Vagina (tissue), 2 donors: ENCODE data around the gene PTPRN2. TPM values are rescaled to one million over a fixed set of nuclear protein-coding genes. Genes with fewer than 3 reads are reported as not detected.

ENCODE experiments used
- DNase-seq, 2 donors: peaks; one replicate each; pipeline ENCODE4 v3.0.0-alpha.2; 2017; ENCODE audit errors: extremely low spot score in 2 of 2
- H3K27ac ChIP-seq: fragments of 200-600 bp; sonication (generic); one replicate; pipeline ENCODE4 v1.5.1; 2019
- H3K27me3 ChIP-seq: fragments of 200-600 bp; sonication (generic); one replicate; pipeline ENCODE4 v1.5.1; 2019
- H3K36me3 ChIP-seq, 2 donors: fragments of 200-600 bp; sonication (generic); one replicate each; pipeline ENCODE4 v1.5.1; 2017 to 2019
- H3K4me1 ChIP-seq: fragments of 200-600 bp; sonication (generic); one replicate; pipeline ENCODE4 v1.5.1; 2019
- H3K4me3 ChIP-seq, 2 donors: fragments of 200-600 bp; sonication (generic); 1 replicate in 1 of 2; 2 replicates in 1 of 2; pipeline ENCODE4 v1.5.1; 2016 to 2019
- H3K9me3 ChIP-seq: fragments of 200-600 bp; sonication (generic); one replicate; pipeline ENCODE4 v1.5.1; 2019
- POLR2A ChIP-seq, 2 donors: fragments of 450-650 bp; IDR thresholded peaks; one replicate each; pipeline ENCODE4 v1.6.1; 2017; ENCODE audit warnings: antibody characterized with exemption in 2 of 2, mild to moderate bottlenecking in 2 of 2, moderate library complexity in 2 of 2
- POLR2AphosphoS5 ChIP-seq, 2 donors: sonication (generic); formaldehyde crosslinking; IDR thresholded peaks; one replicate each; pipeline ENCODE4 v1.9.0; 2017; ENCODE audit warnings: antibody characterized with exemption in 2 of 2, mild to moderate bottlenecking in 2 of 2, low read depth in 1 of 2; ENCODE audit not compliant: insufficient read depth in 1 of 2
- intact Hi-C: fragments of 100-400 bp; cut with DNase I; formaldehyde crosslinking; loops from one replicate; pipeline ENCODE4 v1.15.1; 2023
- total RNA-seq: library from RNA; depleted of rRNA; stranded (reverse); fragments of >200 nt; gene quantifications from one replicate; pipeline ENCODE4 v1.2.3, GENCODE V29; 2016
- TF ChIP-seq, protein P1 (sequence below), 3 experiments: fragments of 450-650 bp in 2 of 3; fragments of 200-600 bp in 1 of 3; sonication (generic) in 1 of 3; IDR thresholded peaks; one replicate each; pipeline ENCODE4 v1.5.1; 2017 to 2019; ENCODE audit warnings: antibody characterized with exemption in 3 of 3, mild to moderate bottlenecking in 2 of 3, moderate library complexity in 2 of 3

Gene PTPRN2
- total RNA-seq, 1 donor from 2014 or later, result 7.4 TPM

DNA sequence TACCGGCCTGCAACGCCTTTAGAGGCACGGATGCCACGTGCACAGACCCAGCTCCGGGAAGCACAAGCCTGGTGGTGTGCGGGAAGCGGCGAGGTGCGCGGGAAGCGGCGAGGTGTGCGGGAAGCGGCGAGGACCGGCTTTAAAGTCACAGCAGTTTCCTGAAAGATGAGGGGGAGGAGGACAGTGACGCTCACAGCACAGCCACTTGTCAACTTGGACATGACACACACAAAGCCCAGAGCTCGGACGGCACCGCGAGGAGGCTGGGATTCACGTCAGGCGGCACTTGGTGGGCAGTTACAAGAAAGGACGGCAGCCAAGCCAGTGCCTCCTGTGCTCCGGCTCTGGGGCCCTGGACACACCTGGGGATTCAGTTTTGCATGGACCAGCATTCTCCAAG lies 724.9 kb downstream of the PTPRN2 start:
- no peaks in the 10 kb centered on the region for H3K27me3 ChIP-seq
- intact Hi-C loops, result no loop called here
- no peak for DNase-seq
- no peaks in the 10 kb centered on the region for H3K9me3 ChIP-seq
- no peak overlapping the region for H3K4me3 ChIP-seq
- no peaks in the 10 kb centered on the region for H3K4me1 ChIP-seq
- TF ChIP-seq POLR2AphosphoS5 (IDR thresholded peaks at IDR 0.05; ENCODE audit: insufficient read depth in 1 of 2, low read depth in 1 of 2) (no peak), POLR2A (IDR thresholded peaks at IDR 0.05) (no peak)
- TF ChIP-seq, protein P1, sequence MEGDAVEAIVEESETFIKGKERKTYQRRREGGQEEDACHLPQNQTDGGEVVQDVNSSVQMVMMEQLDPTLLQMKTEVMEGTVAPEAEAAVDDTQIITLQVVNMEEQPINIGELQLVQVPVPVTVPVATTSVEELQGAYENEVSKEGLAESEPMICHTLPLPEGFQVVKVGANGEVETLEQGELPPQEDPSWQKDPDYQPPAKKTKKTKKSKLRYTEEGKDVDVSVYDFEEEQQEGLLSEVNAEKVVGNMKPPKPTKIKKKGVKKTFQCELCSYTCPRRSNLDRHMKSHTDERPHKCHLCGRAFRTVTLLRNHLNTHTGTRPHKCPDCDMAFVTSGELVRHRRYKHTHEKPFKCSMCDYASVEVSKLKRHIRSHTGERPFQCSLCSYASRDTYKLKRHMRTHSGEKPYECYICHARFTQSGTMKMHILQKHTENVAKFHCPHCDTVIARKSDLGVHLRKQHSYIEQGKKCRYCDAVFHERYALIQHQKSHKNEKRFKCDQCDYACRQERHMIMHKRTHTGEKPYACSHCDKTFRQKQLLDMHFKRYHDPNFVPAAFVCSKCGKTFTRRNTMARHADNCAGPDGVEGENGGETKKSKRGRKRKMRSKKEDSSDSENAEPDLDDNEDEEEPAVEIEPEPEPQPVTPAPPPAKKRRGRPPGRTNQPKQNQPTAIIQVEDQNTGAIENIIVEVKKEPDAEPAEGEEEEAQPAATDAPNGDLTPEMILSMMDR (IDR thresholded peaks at IDR 0.05), result no peak
- no peak overlapping the region for H3K27ac ChIP-seq
- H3K36me3 ChIP-seq, result no peaks in the 10 kb centered on the region

DNA sequence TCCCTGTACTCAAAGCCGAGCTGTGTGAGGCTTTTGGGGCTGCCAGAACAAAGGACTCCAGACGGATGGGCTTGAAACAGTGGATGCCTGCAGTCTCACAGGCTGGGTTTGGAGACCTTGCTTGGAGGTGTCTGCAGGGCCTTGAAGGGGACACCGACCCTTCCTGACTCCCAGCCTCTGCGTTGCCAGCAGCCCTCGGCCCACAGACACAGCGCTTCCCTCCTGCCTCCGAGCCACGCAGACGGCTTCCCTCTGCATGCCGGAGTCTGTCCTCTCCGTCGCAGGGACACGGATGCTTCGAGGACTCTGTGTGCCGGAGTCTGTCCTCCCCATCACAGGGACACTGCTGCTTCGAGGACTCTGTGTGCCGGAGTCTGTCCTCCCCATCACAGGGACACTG lies 726.1 kb downstream of the PTPRN2 start:
- Histone ChIP-seq H3K36me3 (no peaks in the 10 kb centered on the region), H3K27me3 (no peaks in the 10 kb centered on the region), H3K27ac (no peak overlapping the region), H3K4me3 (no peak overlapping the region), H3K4me1 (no peaks in the 10 kb centered on the region), H3K9me3 (no peaks in the 10 kb centered on the region)
- DNase-seq, result no peak
- intact Hi-C loops, result no loop called here
- TF ChIP-seq, protein P1 (IDR thresholded peaks at IDR 0.05), result no peak
- no peak for TF ChIP-seq POLR2A (IDR thresholded peaks at IDR 0.05)
- TF ChIP-seq POLR2AphosphoS5 (IDR thresholded peaks at IDR 0.05; ENCODE audit: insufficient read depth in 1 of 2, low read depth in 1 of 2), result no peak

DNA sequence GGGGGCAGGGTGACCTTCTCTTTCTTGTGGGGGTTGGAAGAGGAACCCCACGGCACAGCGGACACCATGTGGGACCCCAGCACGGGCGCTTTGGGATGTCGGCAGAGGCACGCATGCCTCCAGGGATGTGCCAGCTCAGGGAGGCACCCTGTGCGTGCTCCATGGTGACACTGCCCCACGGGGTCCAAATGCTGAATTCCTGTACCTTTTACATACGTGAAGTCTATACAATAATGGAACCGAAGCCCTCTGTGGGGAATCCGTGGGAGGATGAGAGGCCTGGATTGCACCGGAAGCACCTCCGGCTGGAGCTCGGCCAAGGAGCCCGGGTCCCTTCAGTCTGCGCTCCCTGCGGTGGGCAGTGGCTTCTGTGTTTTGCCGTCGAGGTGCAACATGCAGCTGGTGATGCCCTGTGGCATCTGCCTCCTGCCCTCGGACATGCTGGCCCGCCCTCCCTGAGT lies 726.6 kb downstream of the PTPRN2 start:
- DNase-seq, result no peak
- TF ChIP-seq POLR2AphosphoS5 (IDR thresholded peaks at IDR 0.05; ENCODE audit: insufficient read depth in 1 of 2, low read depth in 1 of 2) (no peak), POLR2A (IDR thresholded peaks at IDR 0.05) (no peak)
- TF ChIP-seq, protein P1 (IDR thresholded peaks at IDR 0.05), result no peak
- no peaks in the 10 kb centered on the region for H3K4me1 ChIP-seq
- no peaks in the 10 kb centered on the region for H3K36me3 ChIP-seq
- intact Hi-C loops, result no loop called here
- H3K4me3 ChIP-seq, result no peak overlapping the region
- H3K27me3 ChIP-seq, result no peaks in the 10 kb centered on the region
- no peak overlapping the region for H3K27ac ChIP-seq
- no peaks in the 10 kb centered on the region for H3K9me3 ChIP-seq

DNA sequence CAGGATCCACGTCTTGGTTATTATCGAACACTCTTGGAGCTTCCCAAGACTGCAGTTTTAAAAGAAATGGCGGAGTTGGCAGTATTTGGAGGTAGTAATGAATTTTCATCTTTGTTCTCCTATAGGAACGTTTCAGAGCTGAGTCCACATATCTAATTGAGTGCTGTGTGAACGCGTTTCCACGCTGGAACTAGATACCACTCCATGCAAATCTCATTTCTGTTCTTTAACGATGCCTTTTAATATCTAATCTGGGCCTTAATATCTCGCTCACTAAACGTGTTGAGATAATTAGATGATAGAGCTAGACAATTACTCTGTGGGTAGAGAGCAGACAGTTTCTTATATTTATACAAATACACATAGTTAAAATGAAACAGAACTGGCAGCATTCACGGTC lies 727.2 kb downstream of the PTPRN2 start:
- Histone ChIP-seq H3K27ac (no peak overlapping the region), H3K4me3 (no peak overlapping the region), H3K4me1 (no peaks in the 10 kb centered on the region), H3K9me3 (no peaks in the 10 kb centered on the region), H3K36me3 (no peaks in the 10 kb centered on the region), H3K27me3 (no peaks in the 10 kb centered on the region)
- intact Hi-C loops, result no loop called here
- DNase-seq, result no peak
- no peak for TF ChIP-seq POLR2A (IDR thresholded peaks at IDR 0.05)
- no peak for TF ChIP-seq POLR2AphosphoS5 (IDR thresholded peaks at IDR 0.05; ENCODE audit: insufficient read depth in 1 of 2, low read depth in 1 of 2)
- TF ChIP-seq, protein P1 (IDR thresholded peaks at IDR 0.05), result no peak

DNA sequence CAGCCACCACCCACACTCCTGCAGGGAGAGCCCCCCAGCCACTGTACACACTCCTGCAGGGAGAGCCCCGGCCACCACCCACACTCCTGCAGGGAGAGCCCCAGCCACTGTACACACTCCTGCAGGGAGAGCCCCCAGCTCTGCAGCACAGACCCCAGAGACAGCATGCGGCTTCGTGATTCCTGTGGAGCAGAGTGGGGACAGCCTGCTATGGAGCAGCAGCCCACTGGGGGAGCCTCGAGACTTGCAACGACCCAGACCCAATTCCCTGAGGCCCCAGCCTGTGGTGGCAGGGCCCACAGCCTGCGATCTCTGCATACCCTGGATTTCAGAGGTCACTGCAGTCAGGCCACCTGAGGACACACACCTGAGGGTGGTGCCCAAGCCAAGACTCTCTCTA lies 727.7 kb downstream of the PTPRN2 start:
- Histone ChIP-seq H3K4me1 (no peaks in the 10 kb centered on the region), H3K36me3 (no peaks in the 10 kb centered on the region), H3K4me3 (no peak overlapping the region), H3K9me3 (no peaks in the 10 kb centered on the region), H3K27ac (no peak overlapping the region), H3K27me3 (no peaks in the 10 kb centered on the region)
- TF ChIP-seq, protein P1 (IDR thresholded peaks at IDR 0.05), result no peak
- no peak for TF ChIP-seq POLR2AphosphoS5 (IDR thresholded peaks at IDR 0.05; ENCODE audit: insufficient read depth in 1 of 2, low read depth in 1 of 2)
- no peak for TF ChIP-seq POLR2A (IDR thresholded peaks at IDR 0.05)
- intact Hi-C loops, result no loop called here
- DNase-seq, result no peak
